ENCODE data around the gene NIT1. TPM values are rescaled to one million over a fixed set of nuclear protein-coding genes. Genes with fewer than 3 reads are reported as not detected.

The NIT1 gene
- total and polyA plus RNA-seq, 10 of the 15 experiments (the other 5 are each of a cell fraction or from before 2014, with no cell fraction given): 19.2 to 54.4 (median 28.3) TPM

DNA sequence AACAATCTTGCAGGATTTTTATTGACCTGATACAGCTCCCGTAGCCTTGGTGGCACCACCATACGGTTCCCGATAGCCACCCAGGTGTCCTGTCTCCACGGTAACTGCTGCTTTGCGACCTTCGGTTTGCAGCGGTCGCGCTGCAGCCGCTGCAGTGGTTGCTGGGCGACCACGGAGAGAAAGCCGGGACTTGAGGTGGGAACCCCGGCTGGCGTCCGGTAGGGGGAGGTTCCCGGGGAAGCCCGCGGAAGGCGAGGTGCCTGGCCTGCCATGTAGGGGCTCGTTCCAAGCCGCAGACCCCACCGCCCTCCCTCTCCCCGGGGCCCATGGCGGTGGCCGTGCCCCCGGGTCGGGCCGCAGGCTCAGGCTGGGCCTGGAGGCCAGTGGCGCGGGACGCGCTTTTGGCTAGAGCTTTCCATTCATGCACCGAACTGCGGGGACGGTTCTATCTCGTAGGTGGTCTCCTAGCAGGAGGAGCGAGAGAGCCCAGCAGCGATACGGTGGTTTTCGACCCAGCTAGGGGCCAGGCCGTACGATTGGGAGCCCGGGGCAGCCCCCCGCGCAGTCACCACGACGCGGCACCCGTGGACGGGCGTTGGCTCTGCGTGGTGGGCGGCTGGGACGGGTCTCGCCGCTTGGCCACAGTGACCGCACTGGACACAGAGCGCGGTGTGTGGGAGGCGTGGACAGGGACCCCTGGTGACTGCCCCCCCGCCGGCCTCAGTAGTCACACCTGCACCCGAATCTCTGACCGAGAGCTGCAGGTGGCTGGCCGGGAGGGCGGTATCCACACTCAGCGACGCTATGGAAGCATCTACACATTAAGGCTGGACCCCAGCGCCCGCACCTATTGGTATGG lies 19.5 kb upstream of the NIT1 start, which contains the start of gene KLHDC9 (continued):
- TF ChIP-seq, protein P1, sequence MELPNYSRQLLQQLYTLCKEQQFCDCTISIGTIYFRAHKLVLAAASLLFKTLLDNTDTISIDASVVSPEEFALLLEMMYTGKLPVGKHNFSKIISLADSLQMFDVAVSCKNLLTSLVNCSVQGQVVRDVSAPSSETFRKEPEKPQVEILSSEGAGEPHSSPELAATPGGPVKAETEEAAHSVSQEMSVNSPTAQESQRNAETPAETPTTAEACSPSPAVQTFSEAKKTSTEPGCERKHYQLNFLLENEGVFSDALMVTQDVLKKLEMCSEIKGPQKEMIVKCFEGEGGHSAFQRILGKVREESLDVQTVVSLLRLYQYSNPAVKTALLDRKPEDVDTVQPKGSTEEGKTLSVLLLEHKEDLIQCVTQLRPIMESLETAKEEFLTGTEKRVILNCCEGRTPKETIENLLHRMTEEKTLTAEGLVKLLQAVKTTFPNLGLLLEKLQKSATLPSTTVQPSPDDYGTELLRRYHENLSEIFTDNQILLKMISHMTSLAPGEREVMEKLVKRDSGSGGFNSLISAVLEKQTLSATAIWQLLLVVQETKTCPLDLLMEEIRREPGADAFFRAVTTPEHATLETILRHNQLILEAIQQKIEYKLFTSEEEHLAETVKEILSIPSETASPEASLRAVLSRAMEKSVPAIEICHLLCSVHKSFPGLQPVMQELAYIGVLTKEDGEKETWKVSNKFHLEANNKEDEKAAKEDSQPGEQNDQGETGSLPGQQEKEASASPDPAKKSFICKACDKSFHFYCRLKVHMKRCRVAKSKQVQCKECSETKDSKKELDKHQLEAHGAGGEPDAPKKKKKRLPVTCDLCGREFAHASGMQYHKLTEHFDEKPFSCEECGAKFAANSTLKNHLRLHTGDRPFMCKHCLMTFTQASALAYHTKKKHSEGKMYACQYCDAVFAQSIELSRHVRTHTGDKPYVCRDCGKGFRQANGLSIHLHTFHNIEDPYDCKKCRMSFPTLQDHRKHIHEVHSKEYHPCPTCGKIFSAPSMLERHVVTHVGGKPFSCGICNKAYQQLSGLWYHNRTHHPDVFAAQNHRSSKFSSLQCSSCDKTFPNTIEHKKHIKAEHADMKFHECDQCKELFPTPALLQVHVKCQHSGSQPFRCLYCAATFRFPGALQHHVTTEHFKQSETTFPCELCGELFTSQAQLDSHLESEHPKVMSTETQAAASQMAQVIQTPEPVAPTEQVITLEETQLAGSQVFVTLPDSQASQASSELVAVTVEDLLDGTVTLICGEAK (IDR thresholded peaks at IDR 0.05; ENCODE audit: borderline replicate concordance): peak; percentile 49; the same call in 1 of the 2 replicates
- TF ChIP-seq SREBF1 (IDR thresholded peaks at IDR 0.05; ENCODE audit: low read length) (no peak), BMI1 (IDR thresholded peaks at IDR 0.05; ENCODE audit: borderline replicate concordance) (peak; percentile 94), SRF (IDR thresholded peaks at IDR 0.05; ENCODE audit: low read depth in 2 of 2, low read length in 2 of 2) (peak in 1 of 2 experiments; percentile 75; a peak in 1 of 4 replicates), EGR1 (IDR thresholded peaks at IDR 0.05; ENCODE audit: borderline replicate concordance in 1 of 2, low read depth in 2 of 2, low read length in 2 of 2) (no peak), BACH1 (IDR thresholded peaks at IDR 0.05; ENCODE audit: borderline replicate concordance) (peak; percentile 37; the same call in 1 of the 2 replicates), FOS (IDR thresholded peaks at IDR 0.05; ENCODE audit: borderline replicate concordance, extremely low read depth, insufficient read length) (no peak), MYB (IDR thresholded peaks at IDR 0.05; ENCODE audit: borderline replicate concordance, low read depth, low read length) (no peak), DPF2 (IDR thresholded peaks at IDR 0.05) (peak; percentile 35; the same call in 1 of the 2 replicates), BCL11A (IDR thresholded peaks at IDR 0.05; ENCODE audit: low read depth, low read length) (no peak), ESRRA (IDR thresholded peaks at IDR 0.05; ENCODE audit: low read length) (no peak), CBFB (IDR thresholded peaks at IDR 0.05; ENCODE audit: low read depth) (0 out of 2 replicates have a peak, but pooled peaks have one; percentile 44), YY1 (IDR thresholded peaks at IDR 0.05; ENCODE audit: low read depth, low read length) (0 out of 2 replicates have a peak, but pooled peaks have one; percentile 6), POU2F2 (IDR thresholded peaks at IDR 0.05; ENCODE audit: borderline replicate concordance, low read depth, low read length) (peak; percentile 11; the same call in 1 of the 3 replicates)
- TF ChIP-seq, protein P2, sequence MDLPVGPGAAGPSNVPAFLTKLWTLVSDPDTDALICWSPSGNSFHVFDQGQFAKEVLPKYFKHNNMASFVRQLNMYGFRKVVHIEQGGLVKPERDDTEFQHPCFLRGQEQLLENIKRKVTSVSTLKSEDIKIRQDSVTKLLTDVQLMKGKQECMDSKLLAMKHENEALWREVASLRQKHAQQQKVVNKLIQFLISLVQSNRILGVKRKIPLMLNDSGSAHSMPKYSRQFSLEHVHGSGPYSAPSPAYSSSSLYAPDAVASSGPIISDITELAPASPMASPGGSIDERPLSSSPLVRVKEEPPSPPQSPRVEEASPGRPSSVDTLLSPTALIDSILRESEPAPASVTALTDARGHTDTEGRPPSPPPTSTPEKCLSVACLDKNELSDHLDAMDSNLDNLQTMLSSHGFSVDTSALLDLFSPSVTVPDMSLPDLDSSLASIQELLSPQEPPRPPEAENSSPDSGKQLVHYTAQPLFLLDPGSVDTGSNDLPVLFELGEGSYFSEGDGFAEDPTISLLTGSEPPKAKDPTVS (IDR thresholded peaks at IDR 0.05; ENCODE audit: low read depth, low read length): peak; percentile 60; the same call in 1 of the 2 replicates
- TF ChIP-seq, protein P3, sequence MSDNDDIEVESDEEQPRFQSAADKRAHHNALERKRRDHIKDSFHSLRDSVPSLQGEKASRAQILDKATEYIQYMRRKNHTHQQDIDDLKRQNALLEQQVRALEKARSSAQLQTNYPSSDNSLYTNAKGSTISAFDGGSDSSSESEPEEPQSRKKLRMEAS (IDR thresholded peaks at IDR 0.05; ENCODE audit: low read depth, low read length): peak; percentile 27; the same call in 1 of the 2 replicates
- TF ChIP-seq, protein P4, sequence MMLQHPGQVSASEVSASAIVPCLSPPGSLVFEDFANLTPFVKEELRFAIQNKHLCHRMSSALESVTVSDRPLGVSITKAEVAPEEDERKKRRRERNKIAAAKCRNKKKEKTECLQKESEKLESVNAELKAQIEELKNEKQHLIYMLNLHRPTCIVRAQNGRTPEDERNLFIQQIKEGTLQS (IDR thresholded peaks at IDR 0.05; ENCODE audit: borderline replicate concordance, extremely low read depth, low read depth, low read length): peak; percentile 93
- TF ChIP-seq, protein P5, sequence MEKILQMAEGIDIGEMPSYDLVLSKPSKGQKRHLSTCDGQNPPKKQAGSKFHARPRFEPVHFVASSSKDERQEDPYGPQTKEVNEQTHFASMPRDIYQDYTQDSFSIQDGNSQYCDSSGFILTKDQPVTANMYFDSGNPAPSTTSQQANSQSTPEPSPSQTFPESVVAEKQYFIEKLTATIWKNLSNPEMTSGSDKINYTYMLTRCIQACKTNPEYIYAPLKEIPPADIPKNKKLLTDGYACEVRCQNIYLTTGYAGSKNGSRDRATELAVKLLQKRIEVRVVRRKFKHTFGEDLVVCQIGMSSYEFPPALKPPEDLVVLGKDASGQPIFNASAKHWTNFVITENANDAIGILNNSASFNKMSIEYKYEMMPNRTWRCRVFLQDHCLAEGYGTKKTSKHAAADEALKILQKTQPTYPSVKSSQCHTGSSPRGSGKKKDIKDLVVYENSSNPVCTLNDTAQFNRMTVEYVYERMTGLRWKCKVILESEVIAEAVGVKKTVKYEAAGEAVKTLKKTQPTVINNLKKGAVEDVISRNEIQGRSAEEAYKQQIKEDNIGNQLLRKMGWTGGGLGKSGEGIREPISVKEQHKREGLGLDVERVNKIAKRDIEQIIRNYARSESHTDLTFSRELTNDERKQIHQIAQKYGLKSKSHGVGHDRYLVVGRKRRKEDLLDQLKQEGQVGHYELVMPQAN (conservative IDR thresholded peaks at IDR 0.05): peak; percentile 39
- TF ChIP-seq, protein P6, sequence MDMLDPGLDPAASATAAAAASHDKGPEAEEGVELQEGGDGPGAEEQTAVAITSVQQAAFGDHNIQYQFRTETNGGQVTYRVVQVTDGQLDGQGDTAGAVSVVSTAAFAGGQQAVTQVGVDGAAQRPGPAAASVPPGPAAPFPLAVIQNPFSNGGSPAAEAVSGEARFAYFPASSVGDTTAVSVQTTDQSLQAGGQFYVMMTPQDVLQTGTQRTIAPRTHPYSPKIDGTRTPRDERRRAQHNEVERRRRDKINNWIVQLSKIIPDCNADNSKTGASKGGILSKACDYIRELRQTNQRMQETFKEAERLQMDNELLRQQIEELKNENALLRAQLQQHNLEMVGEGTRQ (IDR thresholded peaks at IDR 0.05; ENCODE audit: borderline replicate concordance, low read depth, low read length): no peak

All from GM12878 (cell line).